NCI-H2029 (cell line): Measurements from ENCODE around the gene CTSH.
"Not testable (repeated sequence)": the region's sequence is repeated elsewhere in the genome, so short reads cannot be mapped to it uniquely, and the experiment has no call there.

ENCODE experiments used
- DNase-seq: peaks from one replicate; lab custom pipeline; 2025; lab: John Stamatoyannopoulos, UW

The CTSH gene

DNA sequence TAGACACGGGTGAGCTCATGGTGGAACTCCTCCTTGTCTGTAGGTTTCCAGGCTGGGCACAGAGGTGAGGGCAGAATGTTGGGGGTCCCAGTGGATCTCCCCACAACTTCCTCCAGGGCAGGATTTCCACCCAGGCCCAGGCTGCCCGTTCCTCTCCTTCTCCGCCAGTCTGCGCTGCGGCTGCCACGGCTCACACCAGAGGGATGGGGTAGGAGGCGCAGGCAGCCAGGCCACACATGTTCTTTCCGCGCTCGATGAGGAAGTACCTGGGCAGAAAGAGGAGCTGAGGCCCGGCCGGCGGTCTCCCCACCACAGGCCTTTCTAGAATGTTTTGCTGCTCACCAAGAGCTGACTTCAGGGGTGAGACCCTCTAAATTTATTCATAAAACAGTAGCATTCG, 22.9 kb downstream of the CTSH start:
- DNase-seq, result no peak

DNA sequence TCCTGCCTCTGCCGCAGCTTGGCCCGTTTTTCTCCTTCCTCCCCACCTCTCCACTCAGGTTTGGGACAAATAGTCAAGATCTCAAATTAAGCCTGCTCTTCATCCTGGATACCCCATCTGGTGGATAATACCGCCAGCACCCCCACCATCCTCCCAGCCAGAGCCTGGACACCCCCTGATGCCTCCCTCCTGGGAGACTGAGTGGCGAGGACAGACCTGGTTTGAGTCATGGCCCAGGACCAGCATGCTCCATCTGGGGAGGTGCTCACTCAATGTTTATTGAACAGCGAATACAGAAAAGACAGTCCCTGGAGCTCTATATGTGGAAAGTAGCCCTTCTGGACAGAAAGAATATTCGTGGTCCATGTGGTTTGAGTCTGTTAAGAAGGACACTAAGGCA, 23.3 kb downstream of the CTSH start:
- DNase-seq, result no peak

DNA sequence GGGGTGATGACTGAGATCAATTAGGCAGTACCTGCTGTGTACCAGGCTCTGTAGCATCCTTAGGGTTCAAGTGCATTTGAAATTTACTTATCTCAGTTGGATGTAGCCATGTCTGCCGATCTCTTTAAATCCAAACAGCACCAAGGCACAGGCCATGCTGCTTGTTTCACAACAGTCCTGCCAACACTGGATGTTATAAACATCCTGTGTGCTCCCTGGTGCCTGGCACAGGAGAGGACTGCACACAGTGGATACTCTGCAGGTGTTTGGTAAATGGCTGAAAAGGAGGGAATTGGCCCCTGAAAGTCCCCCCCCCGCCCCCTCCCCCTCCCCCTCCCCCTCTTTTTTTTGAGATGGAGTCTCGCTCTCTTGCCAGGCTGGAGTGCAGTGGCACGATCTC, 27.0 kb downstream of the CTSH start:
- DNase-seq, result no peak

DNA sequence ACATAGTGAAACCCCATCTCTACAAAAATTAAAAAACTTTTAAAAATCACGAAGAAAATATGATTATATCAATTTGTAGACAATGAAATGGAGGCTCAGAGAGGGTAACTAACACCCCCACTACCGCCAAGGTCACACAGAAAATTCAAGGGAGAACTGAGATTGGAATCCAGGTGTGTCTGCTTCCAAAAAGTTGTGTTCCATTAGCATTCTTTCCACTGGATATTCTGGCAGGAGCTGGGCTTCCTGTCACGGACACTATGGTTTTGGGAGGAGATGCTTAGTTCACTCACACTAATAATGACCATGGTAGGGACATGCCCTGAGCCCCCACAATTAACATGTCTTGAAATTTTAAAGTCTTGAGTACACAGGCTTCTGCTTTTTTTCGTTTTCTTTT, 28.8 kb downstream of the CTSH start:
- no peak for DNase-seq

DNA sequence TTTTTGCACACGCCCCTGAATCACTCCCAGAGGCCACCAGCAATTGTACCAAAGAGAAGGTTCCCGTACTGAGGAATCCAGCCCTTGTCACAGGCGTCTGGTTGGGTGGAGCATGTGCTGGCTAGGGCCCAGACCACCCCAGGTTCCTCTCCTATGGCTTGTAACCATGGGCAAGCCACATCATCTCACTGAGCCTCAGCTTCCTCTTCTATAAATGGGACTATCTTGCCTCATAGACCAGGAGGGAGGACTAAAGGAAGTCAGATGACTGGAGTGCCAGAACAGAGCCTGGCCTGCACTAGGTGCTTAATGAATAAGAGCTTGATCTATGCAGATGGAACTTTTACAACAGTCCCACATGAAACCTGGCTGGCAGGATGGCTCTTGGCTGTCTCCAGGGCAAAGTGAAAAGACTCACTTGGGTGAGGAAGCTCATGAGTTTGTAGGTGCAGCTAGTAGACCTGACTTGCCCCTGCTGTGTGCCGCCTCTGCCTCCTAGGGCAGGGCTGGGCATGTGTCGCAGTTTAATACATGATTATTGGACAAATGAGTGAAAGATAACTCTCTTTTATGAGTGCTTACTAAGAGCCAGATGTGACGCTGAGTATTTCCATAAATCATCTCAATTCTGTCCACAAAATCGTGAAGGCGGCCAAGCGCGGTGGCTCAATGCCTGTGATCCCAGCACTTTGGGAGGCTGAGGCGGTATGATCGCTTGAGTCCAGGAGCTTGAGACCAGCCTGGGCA, 29.3 kb downstream of the CTSH start:
- DNase-seq, result no peak

DNA sequence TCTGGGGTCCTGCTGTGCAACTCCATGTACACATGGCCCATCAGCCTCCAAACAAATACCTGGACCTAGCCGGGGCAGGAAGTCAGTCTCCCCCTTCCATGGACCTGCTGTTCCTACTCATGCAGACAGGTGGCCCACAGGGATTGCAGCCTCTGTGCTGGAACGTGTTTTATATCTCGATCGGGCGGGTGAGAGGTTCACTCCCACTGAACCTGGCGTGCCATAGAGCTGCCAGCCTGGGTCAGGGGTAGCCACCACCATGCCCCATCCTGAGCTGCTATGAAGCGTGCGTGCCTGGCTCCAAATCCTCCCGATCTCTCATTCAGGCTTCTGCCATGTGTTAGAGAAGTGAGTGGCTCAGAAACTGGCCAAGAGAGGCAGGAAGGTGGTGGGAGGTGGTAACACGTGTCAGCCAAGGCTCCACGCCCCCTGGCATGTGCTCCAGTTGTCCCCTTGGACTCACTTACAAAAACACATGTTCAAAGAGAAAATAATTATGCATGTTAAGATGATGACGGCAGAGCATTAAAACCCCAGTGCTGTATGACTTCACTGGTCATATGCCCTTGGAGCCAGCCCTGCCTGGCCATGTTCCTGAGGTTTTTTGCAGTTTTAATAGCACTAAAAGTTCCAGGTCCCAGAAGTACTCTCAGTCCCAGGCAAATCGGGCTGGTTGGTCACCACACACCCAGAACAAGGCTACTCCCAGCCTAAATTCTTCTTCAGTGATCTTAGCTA, 30.6 kb downstream of the CTSH start:
- DNase-seq, result no peak

DNA sequence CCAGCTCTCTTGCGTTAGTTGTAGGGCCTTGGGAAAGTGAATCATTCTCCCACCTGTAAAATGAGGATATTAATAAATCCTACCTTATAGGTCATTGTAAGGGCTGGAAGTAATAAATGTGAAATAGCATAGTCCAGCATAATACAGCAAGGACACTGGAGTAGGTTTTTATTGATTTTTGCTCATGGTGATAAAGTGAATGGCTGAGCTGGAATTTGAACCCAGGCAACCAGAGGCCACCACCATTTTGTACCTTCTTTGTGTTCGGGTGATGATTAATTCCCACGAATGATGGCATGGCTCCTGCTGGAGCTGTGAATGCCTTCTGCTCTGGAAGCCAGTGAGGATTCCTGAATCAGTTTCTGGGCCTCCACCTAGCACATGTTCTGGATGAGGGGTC, 31.8 kb downstream of the CTSH start:
- DNase-seq, result no peak

DNA sequence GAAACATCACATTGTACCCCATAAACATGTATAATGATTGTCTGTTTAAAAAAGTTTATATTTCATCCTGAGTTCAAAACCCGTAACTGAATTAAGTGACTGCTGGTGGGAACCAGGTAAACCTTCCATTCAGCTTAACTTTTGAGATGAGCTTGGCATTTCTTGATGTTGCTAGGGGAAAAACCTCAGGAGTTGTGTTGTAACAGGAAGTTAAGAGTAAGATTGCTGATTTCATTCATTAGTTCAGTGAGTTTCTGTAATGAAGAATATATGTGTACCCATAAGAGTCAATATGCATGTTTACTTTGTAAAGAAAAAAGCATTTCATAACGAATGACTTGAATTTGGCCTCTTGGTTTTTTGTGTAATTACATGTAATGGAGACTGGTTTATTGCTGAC, 32.5 kb downstream of the CTSH start:
- no peak for DNase-seq

DNA sequence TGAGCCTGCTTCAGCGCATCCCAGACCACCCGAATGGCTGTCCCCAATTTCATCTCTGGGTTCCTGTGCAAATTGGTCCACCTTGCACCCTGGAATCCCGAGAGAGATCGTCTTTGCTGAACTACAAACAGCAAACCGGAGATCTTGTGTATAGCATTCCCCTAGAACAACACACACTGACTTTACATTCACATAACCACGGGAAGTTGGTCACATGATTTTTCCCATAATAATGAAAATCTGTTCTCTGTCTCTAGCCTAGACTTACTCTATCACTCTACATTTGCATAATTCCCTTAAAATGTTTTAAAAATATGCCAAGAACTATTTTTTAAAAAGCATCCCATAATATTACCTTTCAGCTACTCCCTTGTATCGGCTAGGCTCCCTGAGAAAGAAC, 34.6 kb downstream of the CTSH start:
- no peak for DNase-seq

DNA sequence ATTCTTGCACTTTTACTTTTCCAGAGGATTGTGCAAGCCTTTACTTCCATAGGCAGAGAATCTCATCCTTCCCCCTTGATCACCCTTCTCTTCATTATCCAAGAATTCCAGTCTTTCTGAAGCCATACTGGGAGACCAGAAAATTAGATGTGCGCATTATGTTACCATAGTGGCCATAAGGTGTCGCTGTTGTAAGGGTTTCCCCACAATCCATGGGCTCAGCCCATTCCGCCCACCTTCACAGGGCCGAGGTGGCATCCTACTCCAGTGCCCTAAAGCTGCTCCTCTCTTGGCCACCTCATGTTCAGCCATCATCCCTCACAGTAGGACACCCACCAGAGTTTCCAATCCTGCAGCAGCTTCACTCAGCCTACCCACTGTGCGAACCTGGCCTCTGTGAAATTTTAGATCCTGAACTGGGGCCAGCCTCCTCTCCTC, 35.0 kb downstream of the CTSH start:
- DNase-seq, result no peak

DNA sequence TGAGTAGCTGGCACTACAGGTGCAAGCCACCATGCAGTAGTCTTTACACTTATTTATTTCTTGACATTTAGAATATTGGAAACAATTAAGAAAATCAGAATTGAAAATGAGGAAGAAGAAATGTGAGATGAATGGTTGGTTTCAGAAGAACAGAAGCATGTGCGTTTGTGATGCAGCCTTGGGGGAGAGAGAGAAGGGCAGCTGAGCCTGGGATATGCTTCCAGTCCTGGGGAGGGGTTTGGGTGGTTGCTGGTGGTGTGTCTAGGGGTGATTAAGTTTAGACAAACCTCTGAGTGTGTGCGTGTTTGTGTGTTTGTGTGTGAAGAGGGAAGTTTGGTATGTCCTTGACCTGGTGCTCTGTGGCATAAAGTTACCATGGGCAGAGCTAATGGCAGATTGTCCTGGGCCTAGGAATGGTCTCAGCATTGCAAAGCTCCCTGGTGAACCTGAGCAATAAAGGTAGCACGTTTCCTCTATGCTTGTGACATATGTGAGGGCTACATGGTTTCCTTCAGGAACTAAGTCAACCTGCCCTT, 35.6 kb downstream of the CTSH start:
- DNase-seq, result no peak

DNA sequence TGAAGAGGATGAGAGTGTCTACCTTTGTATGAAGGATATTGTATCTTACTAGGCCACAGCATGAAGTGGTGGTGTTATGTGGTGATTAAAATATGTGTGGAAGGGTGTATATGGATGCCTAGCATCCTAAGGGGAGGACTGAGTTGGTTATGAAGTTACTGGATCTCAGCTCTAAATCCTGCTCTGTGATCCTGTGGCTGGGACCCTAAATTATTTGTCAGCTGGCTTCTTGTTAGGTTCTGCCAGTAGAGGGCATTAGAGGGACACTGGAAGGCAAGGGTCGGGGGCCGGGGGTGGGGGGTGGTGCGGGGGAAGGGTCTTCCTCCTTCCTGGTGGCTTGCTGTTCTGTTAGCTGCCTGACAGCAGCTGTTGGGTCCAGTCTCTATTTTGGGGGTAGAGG, 37.3 kb downstream of the CTSH start:
- no peak for DNase-seq

DNA sequence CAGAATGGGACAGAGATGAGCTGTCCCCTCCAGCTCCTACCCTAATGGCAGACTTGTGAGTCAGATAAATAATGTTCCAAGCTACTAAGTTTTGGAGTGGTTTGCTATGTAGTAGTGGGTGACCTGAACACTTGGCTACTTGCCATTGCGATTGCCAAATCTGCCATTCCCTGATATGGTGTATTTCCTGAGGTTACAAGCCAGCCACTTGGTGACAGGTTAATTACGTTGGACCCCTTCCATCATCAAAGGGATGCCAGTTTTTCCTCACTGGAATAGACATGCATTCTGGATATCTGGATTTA, 38.6 kb downstream of the CTSH start:
- peak; percentile 50 for DNase-seq

DNA sequence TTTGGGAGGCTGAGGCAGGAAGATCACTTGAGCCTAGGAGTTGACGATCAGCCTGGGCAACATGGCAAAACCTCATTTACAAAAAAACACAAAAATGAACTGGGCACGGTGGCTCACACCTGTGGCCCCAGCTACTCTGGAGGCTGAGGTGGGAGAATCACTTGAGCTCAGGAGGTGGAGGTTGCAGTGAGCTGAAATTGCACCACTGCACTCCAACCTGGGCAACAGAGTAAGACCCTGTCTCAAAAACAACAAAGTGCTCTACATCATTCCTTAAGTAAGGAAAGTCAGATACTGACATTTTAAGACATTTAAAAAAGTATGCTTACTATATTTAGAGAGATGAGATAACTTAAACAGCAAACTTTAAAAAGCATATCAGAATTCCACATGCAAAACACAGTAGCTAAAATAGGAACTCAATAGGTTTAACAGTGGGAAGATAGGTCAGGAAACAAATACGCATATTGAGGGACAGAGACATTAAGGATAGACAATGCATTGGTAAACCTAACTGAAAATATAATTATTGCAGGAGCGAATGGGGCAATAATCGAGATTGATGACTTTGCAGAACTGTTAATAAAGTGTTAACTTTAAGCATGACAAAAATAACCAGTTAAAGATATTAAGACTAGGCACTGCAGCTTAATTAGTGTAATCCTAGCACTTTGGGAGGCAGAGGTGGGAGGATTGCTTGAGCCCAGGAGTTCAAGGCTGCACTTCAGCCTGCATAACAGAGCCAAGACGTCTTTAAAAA, 40.1 kb downstream of the CTSH start:
- DNase-seq, result no peak

DNA sequence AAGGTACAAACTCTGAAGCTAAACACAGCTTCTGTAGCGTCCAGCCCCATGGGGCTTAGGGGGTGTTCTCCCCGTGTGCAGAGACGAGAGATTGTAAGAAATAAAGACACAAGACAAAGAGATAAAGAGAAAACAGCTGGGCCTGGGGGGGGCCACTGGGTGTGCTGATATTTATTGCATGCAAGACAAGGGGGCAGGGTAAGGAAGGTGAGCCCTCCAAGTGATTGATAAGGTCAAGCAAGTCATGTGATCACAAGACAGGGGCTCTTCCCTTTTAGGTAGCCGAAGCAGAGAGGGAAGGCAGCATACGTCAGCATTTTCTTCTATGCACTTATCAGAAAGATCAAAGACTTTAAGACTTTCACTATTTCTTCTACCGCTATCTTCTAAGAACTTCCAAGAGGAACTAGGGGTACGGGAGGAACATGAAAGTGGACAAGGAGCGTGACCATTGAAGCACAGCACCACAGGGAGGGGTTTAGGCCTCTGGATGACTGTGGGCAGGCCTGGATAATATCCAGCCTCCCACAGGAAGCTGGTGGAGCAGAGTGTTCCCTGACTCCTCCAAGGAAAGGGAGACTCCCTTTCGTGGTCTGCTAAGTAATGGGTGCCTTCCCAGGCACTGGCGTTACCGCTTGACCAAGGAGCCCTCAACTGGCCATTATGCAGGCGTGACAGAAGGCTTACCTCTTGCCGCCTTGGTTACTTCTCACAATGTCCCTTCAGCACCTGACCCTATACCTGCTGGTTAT, 42.4 kb downstream of the CTSH start:
- not testable (repeated sequence) for DNase-seq

DNA sequence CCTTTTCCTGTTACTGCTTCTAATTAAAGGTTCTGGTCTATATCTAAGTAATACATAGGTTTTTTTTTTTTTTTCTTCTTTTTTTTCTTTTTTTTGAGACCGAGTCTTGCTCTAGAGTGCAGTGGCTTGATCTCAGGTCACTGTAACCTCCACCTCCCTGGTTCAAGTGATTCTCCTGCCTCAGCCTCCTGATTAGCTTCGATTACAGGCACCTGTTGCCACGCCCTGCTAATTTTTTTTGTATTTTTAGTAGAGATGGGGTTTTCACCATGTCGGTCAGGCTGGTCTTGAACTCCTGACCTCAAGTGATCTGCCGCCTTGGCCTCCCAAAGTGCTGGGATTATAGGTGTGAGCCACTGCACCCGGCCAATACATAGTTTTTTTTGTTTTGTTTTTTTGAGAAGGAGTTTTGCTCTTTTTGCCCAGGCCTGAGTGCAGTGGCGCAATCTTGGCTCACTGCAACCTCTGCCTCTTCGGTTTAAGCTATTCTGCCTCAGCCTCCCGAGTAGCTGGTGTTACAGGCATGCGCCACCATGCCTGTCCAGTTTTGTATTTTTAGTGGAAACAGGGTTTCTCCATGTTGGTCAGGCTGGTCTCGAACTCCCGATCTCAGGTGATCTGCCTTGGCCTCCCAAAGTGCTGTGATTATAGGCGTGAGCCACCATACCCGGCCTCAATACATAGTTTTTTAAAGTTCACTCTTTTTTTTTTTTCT, 43.9 kb downstream of the CTSH start:
- not testable (repeated sequence) for DNase-seq

DNA sequence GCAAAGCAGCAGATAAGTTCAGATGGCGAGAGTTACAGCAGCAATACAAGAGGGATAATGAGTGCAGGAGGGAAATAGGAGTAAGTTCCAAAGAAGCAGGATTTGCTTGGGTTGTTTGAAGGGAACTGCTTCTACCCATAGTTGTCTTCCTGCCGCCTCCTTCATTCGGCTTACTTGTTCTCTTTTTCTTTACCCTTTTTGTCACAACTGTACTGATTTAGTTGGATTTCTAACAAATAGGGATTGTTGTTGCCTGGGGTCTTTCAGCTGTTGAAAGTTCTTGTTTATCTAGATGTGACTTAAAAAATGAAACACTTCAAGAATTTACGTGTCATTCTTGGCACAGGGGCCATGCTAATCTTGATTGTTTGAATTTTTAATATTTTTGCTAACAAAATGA, 46.3 kb downstream of the CTSH start:
- DNase-seq, result no peak

DNA sequence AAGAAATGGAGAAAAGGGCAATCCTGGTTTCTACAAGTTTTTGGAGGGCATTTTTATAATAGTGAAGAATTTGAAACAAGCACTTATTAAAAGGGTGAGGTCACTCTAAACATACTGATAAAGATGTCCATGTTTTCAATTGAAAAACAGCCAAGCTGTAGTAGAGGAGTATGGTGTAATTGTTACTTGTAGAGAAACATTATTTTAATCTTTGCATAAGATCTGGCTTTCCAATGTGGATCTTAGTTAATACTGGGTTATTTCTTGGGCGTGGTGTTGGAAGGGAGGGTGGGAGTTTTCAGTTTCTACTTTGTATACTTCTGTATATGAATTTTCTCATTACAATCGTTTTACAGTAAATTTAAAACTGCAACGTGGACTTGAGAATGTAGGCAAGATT, 49.4 kb downstream of the CTSH start:
- no peak for DNase-seq

DNA sequence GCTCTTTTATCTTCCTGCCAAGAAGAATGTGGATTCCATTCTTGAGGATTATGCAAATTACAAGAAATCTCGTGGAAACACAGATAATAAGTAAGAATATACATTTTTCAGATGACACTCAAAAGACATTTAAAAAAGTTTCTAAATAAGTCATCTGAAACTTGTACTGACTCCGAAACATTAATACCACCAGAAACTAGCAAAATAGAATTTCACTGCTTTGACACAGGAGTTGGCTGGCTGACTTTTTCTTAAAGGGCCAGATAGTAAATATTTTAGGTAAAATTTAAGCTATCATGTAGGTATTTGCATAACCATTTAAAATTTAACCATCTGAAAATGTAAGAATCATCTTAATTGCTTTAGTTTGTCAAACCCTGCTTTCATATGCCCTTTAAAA, 51.3 kb downstream of the CTSH start:
- DNase-seq, result no peak

DNA sequence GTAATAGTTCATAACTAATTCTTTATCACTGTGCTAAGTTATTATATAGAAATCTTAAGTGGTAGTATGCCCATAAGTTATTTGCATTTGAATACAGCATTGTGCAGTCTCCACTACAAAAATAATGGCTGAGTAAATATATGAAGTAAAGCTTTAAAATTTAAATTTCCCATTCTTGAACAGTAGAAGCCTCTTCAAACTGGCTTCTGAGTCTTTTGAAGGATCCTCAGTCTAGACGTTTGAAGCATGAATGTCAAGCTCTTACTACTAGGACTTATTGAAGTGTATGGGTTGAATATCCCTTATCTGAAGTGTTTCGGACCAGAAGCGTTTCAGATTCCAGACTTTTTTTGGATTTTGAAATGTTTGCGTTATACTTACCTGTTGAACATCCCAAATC, 55.8 kb downstream of the CTSH start:
- no peak for DNase-seq

DNA sequence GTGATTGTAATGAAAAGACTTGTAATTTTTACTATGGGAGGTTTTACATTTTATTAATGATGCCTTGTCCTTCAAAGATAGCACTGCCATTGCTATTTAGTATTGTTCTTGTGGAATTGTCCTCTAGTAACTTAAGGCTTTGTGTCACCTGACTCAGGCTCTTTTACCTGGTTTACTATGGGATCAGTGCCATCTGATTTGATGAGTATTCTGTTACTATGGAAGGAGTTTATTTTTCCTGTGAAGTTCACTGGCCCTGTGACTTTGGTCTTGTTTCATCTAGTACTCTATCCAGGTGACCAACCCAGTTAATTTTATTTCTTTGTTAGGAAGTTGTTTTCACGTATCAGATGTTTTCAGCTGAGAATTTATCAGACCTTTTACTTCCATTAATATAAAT, 63.2 kb downstream of the CTSH start:
- DNase-seq, result no peak

DNA sequence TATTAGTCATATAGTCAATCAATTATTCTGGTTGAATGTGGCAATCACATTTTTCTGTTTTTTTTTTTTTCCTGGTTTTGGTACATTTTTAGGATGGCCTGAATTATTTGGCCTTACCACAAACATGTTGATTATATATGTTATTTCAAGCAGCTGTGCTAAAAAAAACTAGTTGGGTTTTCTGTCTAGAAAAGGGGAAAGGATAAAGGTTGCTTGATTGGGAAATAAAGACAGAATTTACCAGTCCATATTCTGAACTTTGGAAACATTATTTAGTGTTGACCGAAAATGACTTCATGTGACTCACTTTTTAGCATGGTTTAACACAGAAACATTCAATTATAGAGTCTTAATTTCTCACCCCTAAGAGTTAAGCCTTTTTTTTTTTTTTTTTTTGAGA, 64.0 kb downstream of the CTSH start:
- DNase-seq, result no peak
